Measurements from ENCODE around the gene PPP1R12A.
"Not testable (repeated sequence)": the region's sequence is repeated elsewhere in the genome, so short reads cannot be mapped to it uniquely, and the experiment has no call there.

Gene PPP1R12A

GRCh38 chr12:79891506-79892162 lies 43.3 kb downstream of the PPP1R12A start:
- no peak for DNase-seq

- no peak for DNase-seq
Observed at GRCh38 chr12:79887890-79888289, 47.0 kb downstream of the PPP1R12A start.

GRCh38 chr12:79886917-79887519 lies 47.9 kb downstream of the PPP1R12A start:
- no peak for DNase-seq

GRCh38 chr12:79885911-79886490 lies 48.9 kb downstream of the PPP1R12A start:
- no peak for DNase-seq

- DNase-seq, result no peak
Observed at GRCh38 chr12:79884401-79885006, 50.4 kb downstream of the PPP1R12A start.

- DNase-seq, result no peak
Observed at GRCh38 chr12:79883216-79883615, 51.7 kb downstream of the PPP1R12A start.

- DNase-seq, result no peak
Observed at GRCh38 chr12:79881351-79881750, 53.5 kb downstream of the PPP1R12A start.

GRCh38 chr12:79878506-79878905 lies 56.4 kb downstream of the PPP1R12A start:
- DNase-seq, result not testable (repeated sequence)

GRCh38 chr12:79877246-79877645 lies 57.7 kb downstream of the PPP1R12A start:
- no peak for DNase-seq

GRCh38 chr12:79874665-79875064 lies 60.2 kb downstream of the PPP1R12A start:
- DNase-seq, result no peak

GRCh38 chr12:79873201-79873600 lies 61.7 kb downstream of the PPP1R12A start:
- no peak for DNase-seq

GRCh38 chr12:79871621-79872020 lies 63.3 kb downstream of the PPP1R12A start:
- DNase-seq, result no peak

GRCh38 chr12:79870916-79871315 lies 64.0 kb downstream of the PPP1R12A start:
- no peak for DNase-seq

GRCh38 chr12:79859646-79860045 lies 75.3 kb downstream of the PPP1R12A start:
- no peak for DNase-seq

- no peak for DNase-seq
Observed at GRCh38 chr12:79858518-79858917, 76.4 kb downstream of the PPP1R12A start.

- DNase-seq, result no peak
Observed at GRCh38 chr12:79857675-79858074, 77.2 kb downstream of the PPP1R12A start.

- DNase-seq, result no peak
Observed at GRCh38 chr12:79850610-79851299, 84.1 kb downstream of the PPP1R12A start.

GRCh38 chr12:79848339-79848738 lies 86.6 kb downstream of the PPP1R12A start:
- no peak for DNase-seq

- DNase-seq, result no peak
Observed at GRCh38 chr12:79847417-79847816, 87.5 kb downstream of the PPP1R12A start.

GRCh38 chr12:79844693-79845092 lies 90.2 kb downstream of the PPP1R12A start:
- no peak for DNase-seq

- DNase-seq, result no peak
Observed at GRCh38 chr12:79843978-79844377, 90.9 kb downstream of the PPP1R12A start.

GRCh38 chr12:79842630-79843029 lies 92.3 kb downstream of the PPP1R12A start:
- DNase-seq, result no peak

GRCh38 chr12:79841878-79842265 lies 93.0 kb downstream of the PPP1R12A start:
- no peak for DNase-seq
